SK-N-MC (cell line): ENCODE data around the gene NOL6.

ENCODE experiments used
- EZH2 ChIP-seq: fragments of 200-600 bp; sonication (generic); IDR thresholded peaks from one replicate; pipeline ENCODE4 v1.6.1; 2017; ENCODE audit warnings: antibody characterized with exemption
- POLR2AphosphoS5 ChIP-seq: IDR thresholded peaks from 2 replicates; pipeline ENCODE4 v1.6.1; 2012; ENCODE audit warnings: mild to moderate bottlenecking, low read depth, low read length, borderline replicate concordance

- TF ChIP-seq EZH2 (no peak), POLR2AphosphoS5 (no peak)
These were observed 8.6 kb downstream of the NOL6 start for GRCh38 chr9:33465096-33465495.
